ENCODE measurements around the gene CYP3A5. TPM values are rescaled to one million over a fixed set of nuclear protein-coding genes. Genes with fewer than 3 reads are reported as not detected.

Gene CYP3A5
- total RNA-seq, 1 donor from 2014 or later = 4.6 TPM

GRCh38 chr7:99622596-99622995, 57.2 kb downstream of the CYP3A5 start:
- intact Hi-C loops (cut with DNase I) = no loop called here
- no peak for DNase-seq (ENCODE audit: low spot score)

GRCh38 chr7:99621271-99621670, 58.5 kb downstream of the CYP3A5 start:
- ATAC-seq = no peak
- intact Hi-C loops (cut with DNase I) = no loop called here
- no peak for DNase-seq (ENCODE audit: low spot score)

More at GRCh38 chr7:99622596-99622995, 57.2 kb downstream of the CYP3A5 start:
- no peak for ATAC-seq

- intact Hi-C loops (cut with DNase I) = no loop called here
- DNase-seq (ENCODE audit: low spot score) = no peak
- no peak for ATAC-seq
Measured at GRCh38 chr7:99619571-99620130, 60.1 kb downstream of the CYP3A5 start.

GRCh38 chr7:99618726-99619125, 61.1 kb downstream of the CYP3A5 start:
- intact Hi-C loops (cut with DNase I) = no loop called here
- ATAC-seq (no peak), DNase-seq (ENCODE audit: low spot score) (no peak)

- DNase-seq (ENCODE audit: low spot score) (no peak), ATAC-seq (no peak)
- intact Hi-C loops (cut with DNase I) = no loop called here
Measured at GRCh38 chr7:99617192-99617781, 62.5 kb downstream of the CYP3A5 start.

GRCh38 chr7:99616359-99617191, 63.2 kb downstream of the CYP3A5 start, which contains the start of gene ZSCAN25:
TSS of gene ZSCAN25 (plus strand) at chr7:99616946. CDS start at chr7:99619607, 2,661 bp downstream.
- intact Hi-C loops (cut with DNase I) = no loop called here
- ATAC-seq (peak; percentile 98), DNase-seq (ENCODE audit: low spot score) (peak; percentile 88)

- intact Hi-C loops (cut with DNase I) = no loop called here
- ATAC-seq (no peak), DNase-seq (ENCODE audit: low spot score) (no peak)
Measured at GRCh38 chr7:99615989-99616358, 63.8 kb downstream of the CYP3A5 start.

- no peak for ATAC-seq
- intact Hi-C loops (cut with DNase I) = no loop called here
- no peak for DNase-seq (ENCODE audit: low spot score)
Measured at GRCh38 chr7:99614495-99614894, 65.3 kb downstream of the CYP3A5 start.

GRCh38 chr7:99607548-99607947, 72.2 kb downstream of the CYP3A5 start:
- DNase-seq (ENCODE audit: low spot score) = no peak
- intact Hi-C loops (cut with DNase I) = no loop called here
- ATAC-seq = no peak

GRCh38 chr7:99606531-99606930, 73.3 kb downstream of the CYP3A5 start:
- DNase-seq (ENCODE audit: low spot score) = no peak
- intact Hi-C loops (cut with DNase I) = no loop called here
- no peak for ATAC-seq

GRCh38 chr7:99605527-99605926, 74.3 kb downstream of the CYP3A5 start:
- DNase-seq (ENCODE audit: low spot score) (no peak), ATAC-seq (no peak)
- intact Hi-C loops (cut with DNase I) = no loop called here

- intact Hi-C loops (cut with DNase I) = no loop called here
- ATAC-seq = no peak
Measured at GRCh38 chr7:99601656-99602310, 78.0 kb downstream of the CYP3A5 start.

GRCh38 chr7:99599836-99600235, 80.0 kb downstream of the CYP3A5 start:
- DNase-seq (ENCODE audit: low spot score) = no peak

More at GRCh38 chr7:99601656-99602310, 78.0 kb downstream of the CYP3A5 start:
- no peak for DNase-seq (ENCODE audit: low spot score)

More at GRCh38 chr7:99599836-99600235, 80.0 kb downstream of the CYP3A5 start:
- intact Hi-C loops (cut with DNase I) = no loop called here
- no peak for ATAC-seq

Other genes starting within 250 kb of the CYP3A5 start
- 4.4 TPM for gene PTCD1, start 241.2 kb downstream of the CYP3A5 start, total RNA-seq
- gene CPSF4, start 241.1 kb downstream of the CYP3A5 start, total RNA-seq = 38.0 TPM
- 144 TPM for gene ATP5MF, start 213.8 kb downstream of the CYP3A5 start, total RNA-seq
- gene ZNF789, start 207.1 kb downstream of the CYP3A5 start, total RNA-seq = 12.4 TPM
- 38.8 TPM for gene ZNF394, start 179.7 kb downstream of the CYP3A5 start, total RNA-seq
- gene ZKSCAN5, start 175.3 kb downstream of the CYP3A5 start, total RNA-seq = 10.0 TPM
- 6.7 TPM for gene FAM200A, start 127.9 kb downstream of the CYP3A5 start, total RNA-seq
- 62.0 TPM for gene ZNF655, start 121.4 kb downstream of the CYP3A5 start, total RNA-seq
- gene TMEM225B, start 81.7 kb downstream of the CYP3A5 start, total RNA-seq = 3.5 TPM
- 19.8 TPM for gene ZSCAN25, start 63.0 kb downstream of the CYP3A5 start, total RNA-seq
- not detected for gene CYP3A7, start 55.2 kb upstream of the CYP3A5 start, total RNA-seq
- gene CYP3A4, start 104.2 kb upstream of the CYP3A5 start, total RNA-seq = not detected
- 0.62 TPM for gene CYP3A43, start 148.0 kb upstream of the CYP3A5 start, total RNA-seq
- gene OR2AE1, start 197.0 kb upstream of the CYP3A5 start, total RNA-seq = not detected
- gene TRIM4, start 239.5 kb upstream of the CYP3A5 start, total RNA-seq = 32.1 TPM
- 31.7 TPM for gene GJC3, start 249.6 kb upstream of the CYP3A5 start, total RNA-seq

Measured in sciatic nerve (tissue), 2 donors.